ENCODE data around the gene PLEKHG5.
"Not testable (repeated sequence)": the region's sequence is repeated elsewhere in the genome, so short reads cannot be mapped to it uniquely, and the experiment has no call there.

The PLEKHG5 gene

DNA sequence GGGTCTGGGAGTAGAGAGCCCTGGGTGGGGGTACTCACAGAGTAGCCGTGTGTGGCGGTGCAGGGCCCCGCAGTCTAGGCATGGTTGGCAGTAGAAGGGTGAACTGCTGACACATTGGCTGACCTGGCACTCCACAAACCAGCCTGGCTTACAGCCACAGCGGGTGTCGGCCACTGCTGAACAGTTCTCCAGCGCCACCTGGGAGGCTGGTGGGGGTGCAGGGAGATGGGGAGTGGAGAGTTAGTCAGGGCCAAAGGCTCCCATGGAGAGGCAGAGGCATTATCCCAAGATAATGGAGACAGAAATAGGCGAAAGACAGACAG lies 27.0 kb downstream of the PLEKHG5 start:
- H3K36me3 ChIP-seq (ENCODE audit: control insufficient read depth, low read depth, low read length): peaks cover 13% of the 10 kb centered on the region
- H3K27ac ChIP-seq (ENCODE audit: low read length): no peak overlapping the region
- no peak overlapping the region for H3K9ac ChIP-seq (ENCODE audit: low read length)
- H3K4me3 ChIP-seq (ENCODE audit: low read length): no peak overlapping the region
- H3K9me3 ChIP-seq (ENCODE audit: control insufficient read depth, low read depth, low read length): no peaks in the 10 kb centered on the region
- H3K4me1 ChIP-seq (ENCODE audit: control insufficient read depth, low read depth, low read length): no peaks in the 10 kb centered on the region
- no peaks in the 10 kb centered on the region for H3K27me3 ChIP-seq (ENCODE audit: control insufficient read depth, insufficient read depth, low read length)

DNA sequence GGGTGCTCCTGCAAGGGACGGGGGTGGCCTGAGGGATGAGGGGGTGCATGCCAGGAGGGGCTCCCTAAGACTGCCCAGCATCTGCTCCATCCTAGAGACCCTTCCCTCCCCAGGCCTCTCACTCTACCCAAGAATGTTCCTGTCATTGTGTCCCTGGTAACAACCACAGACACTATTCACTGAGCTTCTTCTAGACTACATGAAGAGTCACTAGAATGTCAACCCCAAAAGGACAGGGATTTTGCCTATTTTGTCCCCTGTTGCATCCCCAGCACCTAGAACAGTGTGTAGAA lies 28.4 kb downstream of the PLEKHG5 start:
- H3K36me3 ChIP-seq (ENCODE audit: control insufficient read depth, low read depth, low read length): peaks cover under 1% of the 10 kb centered on the region
- H3K27me3 ChIP-seq (ENCODE audit: control insufficient read depth, insufficient read depth, low read length): no peaks in the 10 kb centered on the region
- H3K27ac ChIP-seq (ENCODE audit: low read length): no peak overlapping the region
- no peak overlapping the region for H3K4me3 ChIP-seq (ENCODE audit: low read length)
- H3K9ac ChIP-seq (ENCODE audit: low read length): no peak overlapping the region
- no peaks in the 10 kb centered on the region for H3K9me3 ChIP-seq (ENCODE audit: control insufficient read depth, low read depth, low read length)
- H3K4me1 ChIP-seq (ENCODE audit: control insufficient read depth, low read depth, low read length): no peaks in the 10 kb centered on the region

- Histone ChIP-seq H3K36me3 (ENCODE audit: control insufficient read depth, low read depth, low read length) (no peaks in the 10 kb centered on the region), H3K27ac (ENCODE audit: low read length) (no peak overlapping the region), H3K9me3 (ENCODE audit: control insufficient read depth, low read depth, low read length) (no peaks in the 10 kb centered on the region), H3K9ac (ENCODE audit: low read length) (no peak overlapping the region), H3K27me3 (ENCODE audit: control insufficient read depth, insufficient read depth, low read length) (no peaks in the 10 kb centered on the region), H3K4me1 (ENCODE audit: control insufficient read depth, low read depth, low read length) (no peaks in the 10 kb centered on the region), H3K4me3 (ENCODE audit: low read length) (no peak overlapping the region)
Observed at GRCh38 chr1:6462412-6463119, 28.9 kb downstream of the PLEKHG5 start.

DNA sequence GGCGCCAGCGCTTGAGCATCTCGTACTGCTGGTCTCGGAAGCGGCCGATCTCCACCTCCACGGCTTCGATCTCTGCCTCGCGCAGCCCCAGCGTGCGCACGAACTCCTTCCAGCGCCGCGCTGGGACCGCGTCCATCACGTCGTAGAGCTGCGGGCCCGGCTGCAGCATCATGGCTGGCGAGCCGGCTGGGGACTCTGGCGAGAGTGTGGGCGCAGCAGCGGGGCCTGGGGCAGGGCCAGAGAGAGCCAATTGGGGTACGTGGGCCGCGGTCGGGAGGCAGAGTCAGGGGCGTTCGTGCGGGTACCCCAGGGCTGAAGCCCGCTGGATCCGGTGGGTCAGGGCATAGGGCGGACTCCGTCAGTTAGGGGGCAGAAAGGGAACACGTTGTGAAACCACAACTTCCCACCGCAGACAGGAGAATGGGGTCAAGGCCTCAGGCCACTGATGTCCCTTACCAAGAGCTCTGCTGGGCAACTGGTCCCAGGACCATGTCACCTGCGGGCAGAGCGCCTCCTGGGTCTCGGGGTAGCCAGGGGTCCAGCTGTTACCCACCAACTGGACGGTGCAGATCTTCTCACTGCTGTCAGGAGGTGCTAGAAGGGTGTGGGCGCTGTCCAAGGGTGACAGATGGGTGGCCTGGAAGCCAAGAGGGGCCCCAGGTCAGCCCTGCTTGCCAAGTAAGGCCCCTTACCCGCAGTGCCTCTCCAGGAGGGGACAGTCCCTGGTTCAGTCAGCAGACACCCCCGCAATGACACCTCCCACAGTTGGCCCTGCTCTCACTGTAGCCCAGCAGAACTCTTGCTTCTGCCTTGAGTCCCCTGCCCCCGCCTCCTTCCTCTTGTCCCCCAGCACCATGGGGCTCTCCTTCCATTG lies 29.7 kb downstream of the PLEKHG5 start:
- Histone ChIP-seq H3K4me1 (ENCODE audit: control insufficient read depth, low read depth, low read length) (no peaks in the 10 kb centered on the region), H3K9me3 (ENCODE audit: control insufficient read depth, low read depth, low read length) (no peaks in the 10 kb centered on the region), H3K27ac (ENCODE audit: low read length) (no peak overlapping the region), H3K9ac (ENCODE audit: low read length) (no peak overlapping the region), H3K27me3 (ENCODE audit: control insufficient read depth, insufficient read depth, low read length) (no peaks in the 10 kb centered on the region), H3K4me3 (ENCODE audit: low read length) (no peak overlapping the region), H3K36me3 (ENCODE audit: control insufficient read depth, low read depth, low read length) (no peaks in the 10 kb centered on the region)

DNA sequence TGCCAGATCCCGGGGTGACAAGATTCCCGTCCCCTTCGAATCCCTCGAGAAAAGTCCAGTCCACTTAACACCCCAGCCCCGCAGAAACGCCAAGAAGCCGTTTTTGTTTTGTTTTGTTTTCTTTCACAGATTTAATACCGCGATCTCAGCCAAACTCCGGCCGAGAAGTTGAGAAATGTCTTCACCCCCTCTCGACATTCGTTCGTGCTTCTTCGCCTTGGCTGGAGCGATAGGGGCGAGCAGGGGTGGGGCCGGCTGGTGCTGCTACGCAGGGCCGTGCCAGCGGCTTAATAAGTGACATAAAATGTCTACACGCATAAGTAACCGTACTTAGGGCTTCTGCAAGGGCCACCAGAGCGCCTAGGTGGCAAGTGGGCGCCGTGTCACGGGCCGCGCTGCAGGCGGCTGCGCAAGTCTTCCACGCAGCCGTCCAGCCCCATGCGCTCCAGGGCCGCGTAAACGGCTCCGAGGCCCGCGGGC lies 30.4 kb downstream of the PLEKHG5 start:
- Histone ChIP-seq H3K4me1 (ENCODE audit: control insufficient read depth, low read depth, low read length) (no peaks in the 10 kb centered on the region), H3K9ac (ENCODE audit: low read length) (no peak overlapping the region), H3K36me3 (ENCODE audit: control insufficient read depth, low read depth, low read length) (no peaks in the 10 kb centered on the region), H3K4me3 (ENCODE audit: low read length) (no peak overlapping the region), H3K9me3 (ENCODE audit: control insufficient read depth, low read depth, low read length) (no peaks in the 10 kb centered on the region), H3K27me3 (ENCODE audit: control insufficient read depth, insufficient read depth, low read length) (no peaks in the 10 kb centered on the region), H3K27ac (ENCODE audit: low read length) (no peak overlapping the region)

DNA sequence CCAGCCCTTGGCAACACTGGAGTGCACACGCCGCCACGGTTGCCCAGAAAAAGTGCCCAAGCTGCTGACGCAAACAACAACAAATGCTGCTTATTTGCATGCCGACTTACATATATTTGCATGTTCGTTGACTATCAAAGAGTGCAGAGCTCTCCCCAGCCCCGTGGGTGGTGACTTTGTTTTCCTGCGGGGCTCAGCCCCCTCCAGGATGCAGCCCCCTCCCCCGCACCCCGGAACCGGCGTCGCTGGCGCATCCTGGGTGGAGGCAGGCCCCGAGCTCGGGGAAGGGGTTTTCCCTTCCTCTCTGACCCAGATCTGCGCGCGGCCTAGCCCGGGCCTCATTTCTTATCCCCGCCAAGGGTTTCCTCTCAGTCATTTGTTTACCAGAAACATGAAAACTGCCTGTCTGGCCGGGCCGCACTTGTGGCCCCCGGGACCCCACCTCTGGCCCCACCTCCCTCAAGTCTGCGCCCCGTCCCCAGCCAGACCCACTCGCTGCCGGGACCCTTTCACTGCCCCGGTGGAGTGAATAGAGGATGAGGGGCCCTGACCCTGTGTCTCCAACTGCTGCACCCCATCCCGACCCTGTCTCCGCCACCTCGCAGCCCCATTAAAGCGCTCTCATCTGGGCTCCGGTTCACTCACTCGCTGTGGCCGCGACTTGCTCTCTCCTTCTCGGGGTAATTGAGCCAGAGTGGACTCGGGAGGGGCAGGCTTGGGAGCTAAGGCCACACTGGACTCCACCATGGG lies 31.0 kb downstream of the PLEKHG5 start:
- Histone ChIP-seq H3K4me1 (ENCODE audit: control insufficient read depth, low read depth, low read length) (no peaks in the 10 kb centered on the region), H3K27me3 (ENCODE audit: control insufficient read depth, insufficient read depth, low read length) (no peaks in the 10 kb centered on the region), H3K4me3 (ENCODE audit: low read length) (no peak overlapping the region), H3K9ac (ENCODE audit: low read length) (no peak overlapping the region), H3K27ac (ENCODE audit: low read length) (no peak overlapping the region), H3K36me3 (ENCODE audit: control insufficient read depth, low read depth, low read length) (no peaks in the 10 kb centered on the region), H3K9me3 (ENCODE audit: control insufficient read depth, low read depth, low read length) (no peaks in the 10 kb centered on the region)

- H3K27me3 ChIP-seq (ENCODE audit: control insufficient read depth, insufficient read depth, low read length): no peaks in the 10 kb centered on the region
- no peak overlapping the region for H3K27ac ChIP-seq (ENCODE audit: low read length)
- no peak overlapping the region for H3K4me3 ChIP-seq (ENCODE audit: low read length)
- no peaks in the 10 kb centered on the region for H3K4me1 ChIP-seq (ENCODE audit: control insufficient read depth, low read depth, low read length)
- no peaks in the 10 kb centered on the region for H3K9me3 ChIP-seq (ENCODE audit: control insufficient read depth, low read depth, low read length)
- no peak overlapping the region for H3K9ac ChIP-seq (ENCODE audit: low read length)
- H3K36me3 ChIP-seq (ENCODE audit: control insufficient read depth, low read depth, low read length): no peaks in the 10 kb centered on the region
Observed at GRCh38 chr1:6459850-6460265, 31.6 kb downstream of the PLEKHG5 start.

- Histone ChIP-seq H3K9me3 (ENCODE audit: control insufficient read depth, low read depth, low read length) (no peaks in the 10 kb centered on the region), H3K4me3 (ENCODE audit: low read length) (no peak overlapping the region), H3K36me3 (ENCODE audit: control insufficient read depth, low read depth, low read length) (no peaks in the 10 kb centered on the region), H3K27me3 (ENCODE audit: control insufficient read depth, insufficient read depth, low read length) (no peaks in the 10 kb centered on the region), H3K27ac (ENCODE audit: low read length) (no peak overlapping the region), H3K9ac (ENCODE audit: low read length) (no peak overlapping the region), H3K4me1 (ENCODE audit: control insufficient read depth, low read depth, low read length) (no peaks in the 10 kb centered on the region)
Observed at GRCh38 chr1:6456800-6457466, 34.5 kb downstream of the PLEKHG5 start.

- H3K27ac ChIP-seq (ENCODE audit: low read length); H3K27me3 ChIP-seq (ENCODE audit: control insufficient read depth, insufficient read depth, low read length); H3K9ac ChIP-seq (ENCODE audit: low read length); H3K4me3 ChIP-seq (ENCODE audit: low read length); H3K9me3 ChIP-seq (ENCODE audit: control insufficient read depth, low read depth, low read length); H3K4me1 ChIP-seq (ENCODE audit: control insufficient read depth, low read depth, low read length); H3K36me3 ChIP-seq (ENCODE audit: control insufficient read depth, low read depth, low read length): not testable (repeated sequence)
Observed at GRCh38 chr1:6455752-6456520, 35.5 kb downstream of the PLEKHG5 start.

- H3K9me3 ChIP-seq (ENCODE audit: control insufficient read depth, low read depth, low read length): no peaks in the 10 kb centered on the region
- no peaks in the 10 kb centered on the region for H3K36me3 ChIP-seq (ENCODE audit: control insufficient read depth, low read depth, low read length)
- no peak overlapping the region for H3K4me3 ChIP-seq (ENCODE audit: low read length)
- H3K27ac ChIP-seq (ENCODE audit: low read length): no peak overlapping the region
- no peak overlapping the region for H3K9ac ChIP-seq (ENCODE audit: low read length)
- H3K4me1 ChIP-seq (ENCODE audit: control insufficient read depth, low read depth, low read length): no peaks in the 10 kb centered on the region
- H3K27me3 ChIP-seq (ENCODE audit: control insufficient read depth, insufficient read depth, low read length): no peaks in the 10 kb centered on the region
Observed at GRCh38 chr1:6454856-6455751, 36.4 kb downstream of the PLEKHG5 start.

Data from iPS-18a (cell line).